H1 (cell line): ENCODE data around the gene LDLRAD3. TPM values are rescaled to one million over a fixed set of nuclear protein-coding genes. Genes with fewer than 3 reads are reported as not detected.

ENCODE experiments used
- CTCF ChIA-PET: fragments of 300-600 bp; sonication (Branson Sonifier 250); formaldehyde crosslinking; loops from one replicate; lab custom pipeline; 2021; ENCODE audit not compliant: partially characterized antibody; lab: Charles Lee
- POLR2A ChIA-PET: fragments of 300-600 bp; sonication (Branson Sonifier 250); formaldehyde crosslinking; loops from one replicate; lab custom pipeline; 2021; ENCODE audit warnings: inconsistent platforms; ENCODE audit not compliant: partially characterized antibody; lab: Charles Lee
- DNase-seq, 2 experiments: peaks; one replicate each; pipeline versions ENCODE4 v3.0.0 to v3.0.0-alpha.2; 2010 to 2022; ENCODE audit warnings: low spot score in 2 of 2, low read depth in 1 of 2, mixed read lengths in 1 of 2
- FAIRE-seq: peaks from 2 replicates; lab custom pipeline; 2011; peaks lifted over from hg19 to GRCh38; lab: Jason Lieb, UNC
- H2AFZ ChIP-seq: 2 replicates; pipeline ENCODE4 v1.8.1; 2012; ENCODE audit warnings: low read length, inconsistent platforms
- H2AK5ac ChIP-seq: 2 replicates; pipeline ENCODE4 v1.6.1; 2013; ENCODE audit warnings: low read depth, low read length
- H2BK120ac ChIP-seq: replicated peaks from 2 replicates; pipeline ENCODE3; 2013; ENCODE audit warnings: low read depth, low read length, inconsistent platforms
- H2BK12ac ChIP-seq: 2 replicates; pipeline ENCODE4 v1.6.1; 2013; ENCODE audit warnings: low read depth, low read length
- H2BK15ac ChIP-seq: 2 replicates; pipeline ENCODE4 v1.6.1; 2013; ENCODE audit warnings: low read length
- H2BK20ac ChIP-seq: 2 replicates; pipeline ENCODE4 v1.6.1; 2013; ENCODE audit warnings: low read length
- H2BK5ac ChIP-seq: 2 replicates; pipeline ENCODE4 v1.6.1; 2013; ENCODE audit warnings: low read depth, low read length
- H3K14ac ChIP-seq: 2 replicates; pipeline ENCODE4 v1.6.1; 2013; ENCODE audit warnings: inconsistent platforms; ENCODE audit not compliant: insufficient read length
- H3K18ac ChIP-seq: 2 replicates; pipeline ENCODE4 v1.6.1; 2013; ENCODE audit warnings: low read length; ENCODE audit errors: extremely low read depth
- H3K23ac ChIP-seq: 2 replicates; pipeline ENCODE4 v1.6.1; 2013; ENCODE audit warnings: inconsistent platforms; ENCODE audit not compliant: insufficient read length
- H3K23me2 ChIP-seq: 2 replicates; pipeline ENCODE4 v1.6.1; 2013; ENCODE audit warnings: low read depth, low read length
- H3K27ac ChIP-seq: 2 replicates; pipeline ENCODE4 v1.6.1; 2011; ENCODE audit warnings: low read depth, low read length, inconsistent platforms
- H3K27me3 ChIP-seq, 4 experiments: replicated peaks in 1 of 4; 1 replicate in 1 of 4; 2 replicates in 3 of 4; pipeline versions ENCODE4 v1.6.1 to v1.8.1; 2011 to 2013; ENCODE audit warnings: low read length in 3 of 4, mild to moderate bottlenecking in 3 of 4, inconsistent platforms in 2 of 4, mixed read lengths in 2 of 4, moderate library complexity in 1 of 4; ENCODE audit not compliant: control insufficient read depth in 3 of 4, insufficient read depth in 3 of 4; ENCODE audit errors: extremely low read depth in 1 of 4
- H3K36me3 ChIP-seq, 4 experiments: 2 replicates each; pipeline versions ENCODE4 v1.6.1 to v1.8.1; 2011 to 2013; ENCODE audit warnings: mild to moderate bottlenecking in 4 of 4, low read length in 3 of 4, moderate library complexity in 2 of 4, control low read depth in 1 of 4, inconsistent platforms in 1 of 4; ENCODE audit not compliant: insufficient read depth in 4 of 4, control insufficient read depth in 2 of 4
- H3K4ac ChIP-seq: replicated peaks from 2 replicates; pipeline ENCODE3; 2013; ENCODE audit warnings: low read length, low read depth, mixed read lengths, inconsistent platforms; ENCODE audit not compliant: insufficient read length
- H3K4me1 ChIP-seq, 4 experiments: replicated peaks in 1 of 4; 1 replicate in 1 of 4; 2 replicates in 3 of 4; pipeline versions ENCODE4 v1.6.1 to v1.8.1; 2011 to 2013; ENCODE audit warnings: low read length in 3 of 4, inconsistent platforms in 2 of 4, mixed read lengths in 1 of 4; ENCODE audit not compliant: insufficient read depth in 4 of 4, control insufficient read depth in 3 of 4
- H3K4me2 ChIP-seq, 2 experiments: 2 replicates each; pipeline versions ENCODE4 v1.6.1 to v1.8.1; 2011 to 2013; ENCODE audit warnings: low read depth in 2 of 2, low read length in 2 of 2, control low read depth in 1 of 2, inconsistent platforms in 1 of 2, mild to moderate bottlenecking in 1 of 2; ENCODE audit not compliant: insufficient read depth in 1 of 2
- H3K4me3 ChIP-seq, 4 experiments: fragments of 200-600, 300-600 bp in 1 of 4; sonication (generic), shearing (Covaris generic), sonication (Bioruptor Twin) in 1 of 4; 2 replicates each; pipeline versions ENCODE4 v1.5.1 to v1.8.1; 2011 to 2016; ENCODE audit warnings: low read length in 4 of 4, low read depth in 3 of 4, control low read depth in 2 of 4, inconsistent platforms in 2 of 4, mild to moderate bottlenecking in 2 of 4, mixed read lengths in 1 of 4, moderate library complexity in 1 of 4; ENCODE audit not compliant: insufficient read depth in 2 of 4; ENCODE audit errors: extremely low read depth in 1 of 4
- H3K56ac ChIP-seq: replicated peaks from 2 replicates; pipeline ENCODE3; 2013; ENCODE audit warnings: low read depth, mild to moderate bottlenecking, mixed read lengths, low read length, inconsistent platforms; ENCODE audit not compliant: insufficient read length
- H3K79me1 ChIP-seq: 2 replicates; pipeline ENCODE4 v1.6.1; 2013; ENCODE audit warnings: low read depth, low read length, control low read depth
- H3K79me2 ChIP-seq, 2 experiments: 2 replicates each; pipeline versions ENCODE4 v1.6.1 to v1.8.1; 2012 to 2013; ENCODE audit warnings: low read length in 2 of 2, mild to moderate bottlenecking in 2 of 2, inconsistent platforms in 1 of 2; ENCODE audit not compliant: insufficient read depth in 2 of 2, control insufficient read depth in 1 of 2
- H3K9ac ChIP-seq, 4 experiments: replicated peaks in 1 of 4; 1 replicate in 1 of 4; 2 replicates in 3 of 4; pipeline versions ENCODE4 v1.6.1 to v1.8.1; 2011 to 2013; ENCODE audit warnings: low read depth in 3 of 4, low read length in 3 of 4, control low read depth in 2 of 4, mild to moderate bottlenecking in 2 of 4, moderate library complexity in 2 of 4, inconsistent platforms in 1 of 4; ENCODE audit errors: extremely low read depth in 1 of 4
- H3K9me3 ChIP-seq, 2 experiments: 2 replicates each; pipeline versions ENCODE4 v1.6.1 to v1.8.1; 2012 to 2013; ENCODE audit warnings: mild to moderate bottlenecking in 2 of 2, moderate library complexity in 2 of 2, control low read depth in 1 of 2, inconsistent platforms in 1 of 2, low read depth in 1 of 2, low read length in 1 of 2, mixed read lengths in 1 of 2; ENCODE audit not compliant: insufficient read depth in 2 of 2
- H4K20me1 ChIP-seq, 2 experiments: replicated peaks in 1 of 2; 2 replicates each; pipeline versions ENCODE3 to v1.8.1; 2011 to 2013; ENCODE audit warnings: inconsistent platforms in 2 of 2, low read length in 2 of 2, mild to moderate bottlenecking in 1 of 2; ENCODE audit not compliant: insufficient read depth in 2 of 2, control insufficient read depth in 1 of 2
- H4K5ac ChIP-seq: 2 replicates; pipeline ENCODE4 v1.6.1; 2013; ENCODE audit warnings: low read length, low read depth, mixed read lengths, inconsistent platforms; ENCODE audit not compliant: insufficient read length
- H4K8ac ChIP-seq: 2 replicates; pipeline ENCODE4 v1.8.0; 2013; ENCODE audit warnings: mild to moderate bottlenecking, moderate library complexity, low read length, inconsistent platforms; ENCODE audit not compliant: insufficient read depth; ENCODE audit errors: extremely low read depth
- H4K91ac ChIP-seq: replicated peaks from 2 replicates; pipeline ENCODE3; 2013; ENCODE audit warnings: low read length, mixed read lengths, inconsistent platforms; ENCODE audit not compliant: insufficient read length
- BACH1 ChIP-seq: IDR thresholded peaks from 2 replicates; pipeline ENCODE4 v1.6.1; 2012; ENCODE audit warnings: low read length, improper control_type of control experiment
- CEBPB ChIP-seq: IDR thresholded peaks from 2 replicates; pipeline ENCODE4 v1.6.1; 2012; ENCODE audit warnings: low read depth, low read length
- GTF2F1 ChIP-seq: IDR thresholded peaks from 2 replicates; pipeline ENCODE4 v1.6.1; 2012; ENCODE audit warnings: low read depth, low read length, improper control_type of control experiment, borderline replicate concordance
- KDM4A ChIP-seq: IDR thresholded peaks from one replicate; pipeline ENCODE4 v1.7.1; 2012; ENCODE audit warnings: low read depth, mild to moderate bottlenecking, moderate library complexity, low read length, inconsistent platforms; ENCODE audit not compliant: severe bottlenecking
- RBBP5 ChIP-seq: IDR thresholded peaks from 2 replicates; pipeline ENCODE4 v1.7.1; 2012; ENCODE audit warnings: low read depth, mild to moderate bottlenecking, inconsistent platforms, low read length, moderate library complexity, borderline replicate concordance
- RFX5 ChIP-seq: IDR thresholded peaks from 2 replicates; pipeline ENCODE4 v1.6.1; 2011; ENCODE audit warnings: low read depth, low read length, improper control_type of control experiment, borderline replicate concordance
- SIN3A ChIP-seq, 2 experiments: IDR thresholded peaks in 1 of 2; conservative IDR thresholded peaks in 1 of 2; 2 replicates each; pipeline ENCODE4 v1.6.1; 2011 to 2012; ENCODE audit warnings: low read length in 2 of 2, improper control_type of control experiment in 1 of 2, low read depth in 1 of 2, mild to moderate bottlenecking in 1 of 2
- SUZ12 ChIP-seq: fragments of 200-600 bp; sonication (generic); IDR thresholded peaks from 2 replicates; pipeline ENCODE4 v1.6.1; 2012; ENCODE audit warnings: mild to moderate bottlenecking, inconsistent platforms, low read length, moderate library complexity, mixed read lengths
- TAF1 ChIP-seq: IDR thresholded peaks from 2 replicates; pipeline ENCODE4 v1.6.1; 2011; ENCODE audit warnings: mild to moderate bottlenecking, low read depth, low read length
- TCF12 ChIP-seq: IDR thresholded peaks from 2 replicates; pipeline ENCODE4 v1.6.1; 2011; ENCODE audit warnings: low read depth, mild to moderate bottlenecking, low read length
- WGBS, 2 experiments: shearing (Covaris generic) in 1 of 2; methylation state at CpG; one replicate each; pipeline versions ENCODE4 v1.1.6 to v1.1.7; 2013 to 2015; ENCODE audit warnings: low lambda C conversion rate in 2 of 2, mixed read lengths in 2 of 2, inconsistent platforms in 1 of 2, low coverage in 1 of 2, missing lambda C conversion rate in 1 of 2; ENCODE audit not compliant: insufficient replicate concordance in 2 of 2, insufficient coverage in 1 of 2, insufficient read length in 1 of 2; ENCODE audit errors: extremely low coverage in 1 of 2, missing lambda C conversion rate in 1 of 2; 5-methylcytosine and 5-hydroxymethylcytosine counted together
- polyA plus RNA-seq, 7 experiments: library from polyadenylated mRNA; depleted of rRNA in 3 of 7; stranded (reverse) in 5 of 7; unstranded in 2 of 7; fragments of >200 nt in 5 of 7; fragments of 200-250 nt in 2 of 7; gene quantifications; 1 replicate in 5 of 7; 2 replicates in 1 of 7; 4 replicates in 1 of 7; pipeline versions ENCODE4 v1.2.1 to v1.2.3, GENCODE V29; 2011 to 2013; ENCODE audit warnings: missing spikeins in 2 of 7, mixed read lengths in 2 of 7
- total RNA-seq: library from RNA; stranded (reverse); fragmentation: NEBNext Ultra II Directional; extraction: Animal tissue kit (Norgen Biotek cat#: 25700); gene quantifications from 2 replicates; pipeline ENCODE4 v1.2.1, GENCODE V29; 2021
- TF ChIP-seq, protein P1 (sequence below): IDR thresholded peaks from 2 replicates; pipeline ENCODE4 v1.6.1; 2012; ENCODE audit warnings: inconsistent platforms
- TF ChIP-seq, protein P2 (sequence below): IDR thresholded peaks from 2 replicates; pipeline ENCODE4 v1.6.1; 2012; ENCODE audit warnings: low read length, inconsistent platforms

LDLRAD3 gene
- total and polyA plus RNA-seq, 2 of the 8 experiments (the other 6 are each of a cell fraction or from before 2014, with no cell fraction given): 18.6 to 22.8 TPM

DNA sequence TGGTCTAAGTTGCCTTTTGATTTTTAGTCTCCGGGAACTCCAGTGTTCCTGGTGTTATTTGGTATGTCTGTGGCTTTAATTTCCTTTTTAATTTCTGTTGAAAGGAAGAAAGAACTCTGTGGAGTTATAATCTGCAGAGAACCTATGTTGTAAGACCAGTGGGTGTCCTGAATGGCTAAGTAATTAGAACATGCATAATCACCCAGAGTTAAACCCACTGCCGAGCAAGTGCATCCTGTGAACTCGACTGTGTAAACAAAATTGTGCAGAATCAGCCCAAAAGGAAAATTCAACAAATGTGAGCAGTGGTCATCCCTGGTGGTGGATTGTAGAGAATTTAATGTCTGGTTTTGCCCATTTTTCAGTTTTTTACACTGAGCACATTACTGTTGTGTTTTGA lies 182.8 kb downstream of the LDLRAD3 start:
- H3K23ac ChIP-seq: no peak overlapping the region
- no peak overlapping the region for H3K4me3 ChIP-seq
- TF ChIP-seq, protein P1, sequence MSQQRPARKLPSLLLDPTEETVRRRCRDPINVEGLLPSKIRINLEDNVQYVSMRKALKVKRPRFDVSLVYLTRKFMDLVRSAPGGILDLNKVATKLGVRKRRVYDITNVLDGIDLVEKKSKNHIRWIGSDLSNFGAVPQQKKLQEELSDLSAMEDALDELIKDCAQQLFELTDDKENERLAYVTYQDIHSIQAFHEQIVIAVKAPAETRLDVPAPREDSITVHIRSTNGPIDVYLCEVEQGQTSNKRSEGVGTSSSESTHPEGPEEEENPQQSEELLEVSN: no peak
- TF ChIP-seq SUZ12 (no peak), RBBP5 (no peak), GTF2F1 (no peak), BACH1 (no peak), SIN3A (conservative IDR thresholded peaks at IDR 0.05 in 1 of 2, IDR thresholded peaks at IDR 0.05 in 1 of 2; ENCODE audit: low read depth in 1 of 2, low read length in 2 of 2) (no peak), KDM4A (no peak), CEBPB (no peak), TAF1 (no peak), TCF12 (no peak), RFX5 (no peak)
- TF ChIP-seq, protein P2, sequence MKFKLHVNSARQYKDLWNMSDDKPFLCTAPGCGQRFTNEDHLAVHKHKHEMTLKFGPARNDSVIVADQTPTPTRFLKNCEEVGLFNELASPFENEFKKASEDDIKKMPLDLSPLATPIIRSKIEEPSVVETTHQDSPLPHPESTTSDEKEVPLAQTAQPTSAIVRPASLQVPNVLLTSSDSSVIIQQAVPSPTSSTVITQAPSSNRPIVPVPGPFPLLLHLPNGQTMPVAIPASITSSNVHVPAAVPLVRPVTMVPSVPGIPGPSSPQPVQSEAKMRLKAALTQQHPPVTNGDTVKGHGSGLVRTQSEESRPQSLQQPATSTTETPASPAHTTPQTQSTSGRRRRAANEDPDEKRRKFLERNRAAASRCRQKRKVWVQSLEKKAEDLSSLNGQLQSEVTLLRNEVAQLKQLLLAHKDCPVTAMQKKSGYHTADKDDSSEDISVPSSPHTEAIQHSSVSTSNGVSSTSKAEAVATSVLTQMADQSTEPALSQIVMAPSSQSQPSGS: no peak
- TF ChIP-seq, all 59 proteins: peak for 0
- WGBS, 2 experiments: 88% methylated on average over 3 of the region's 3 CpGs; no CpG with 5 or more reads in 1 of the 2 experiments
- H3K79me2 ChIP-seq: no peaks in the 10 kb centered on the region
- H2BK12ac ChIP-seq: no peak overlapping the region
- H2AK5ac ChIP-seq: no peak overlapping the region
- no peak overlapping the region for H2BK5ac ChIP-seq
- H3K23me2 ChIP-seq: no peaks in the 10 kb centered on the region
- FAIRE-seq: no peak
- H3K56ac ChIP-seq: no peak overlapping the region
- peaks cover 4 to 14% (median 12%) of the 10 kb centered on the region in 4 experiments; a peak in 5 of 7 replicates for H3K4me1 ChIP-seq
- no peak overlapping the region for H2BK120ac ChIP-seq
- H3K9me3 ChIP-seq: no peaks in the 10 kb centered on the region
- no peaks in the 10 kb centered on the region for H3K27me3 ChIP-seq
- no peak overlapping the region for H3K18ac ChIP-seq
- H3K4ac ChIP-seq: no peak overlapping the region
- no peak for DNase-seq
- no peak overlapping the region for H4K5ac ChIP-seq
- H2BK20ac ChIP-seq: no peak overlapping the region
- POLR2A ChIA-PET: no interaction called here
- no peak overlapping the region for H2AFZ ChIP-seq
- H3K14ac ChIP-seq: no peak overlapping the region
- H4K20me1 ChIP-seq: no peaks in the 10 kb centered on the region
- H3K4me2 ChIP-seq: no peak overlapping the region
- no peaks in the 10 kb centered on the region for H3K36me3 ChIP-seq
- H2BK15ac ChIP-seq: no peak overlapping the region
- no peak overlapping the region for H3K27ac ChIP-seq
- H3K9ac ChIP-seq: no peak overlapping the region
- no peak overlapping the region for H4K91ac ChIP-seq
- no peaks in the 10 kb centered on the region for H3K79me1 ChIP-seq
- CTCF ChIA-PET: interaction anchor here (0.5 to 1.4 kb wide), 3 partner anchors 57 to 317 kb away, joined by 3 to 5 read pairs (median 3); no protein-coding TSS in a partner anchor
- H4K8ac ChIP-seq: no peak overlapping the region
